22Rv1 (cell line): ENCODE measurements around the gene YTHDF1.

Source experiments
- CTCF ChIP-seq: fragments of 450-650 bp; IDR thresholded peaks from 2 replicates; pipeline ENCODE4 v1.5.1; 2017; ENCODE audit warnings: mild to moderate bottlenecking
- ZFX ChIP-seq: fragments of 450-650 bp; IDR thresholded peaks from 2 replicates; pipeline ENCODE4 v1.6.1; 2017; ENCODE audit warnings: antibody characterized with exemption, borderline replicate concordance

- TF ChIP-seq CTCF (no peak), ZFX (no peak)
Observed at GRCh38 chr20:63242736-63243135, 26.8 kb upstream of the YTHDF1 start.
